ENCODE measurements around the gene ERP27.

ERP27 gene

GRCh38 chr12:14902465-14902864 lies 35.9 kb downstream of the ERP27 start:
- no peak for TF ChIP-seq CTCF (IDR thresholded peaks at IDR 0.05; ENCODE audit: borderline replicate concordance, insufficient read depth, low read depth, low read length)
- H3K4me3 ChIP-seq (ENCODE audit: low read depth, low read length) = no peak overlapping the region

GRCh38 chr12:14901228-14901562 lies 37.1 kb downstream of the ERP27 start:
- no peak for TF ChIP-seq CTCF (IDR thresholded peaks at IDR 0.05; ENCODE audit: borderline replicate concordance, insufficient read depth, low read depth, low read length)
- H3K4me3 ChIP-seq (ENCODE audit: low read depth, low read length) = no peak overlapping the region

GRCh38 chr12:14900521-14901227 lies 37.7 kb downstream of the ERP27 start:
- TF ChIP-seq CTCF (IDR thresholded peaks at IDR 0.05; ENCODE audit: borderline replicate concordance, insufficient read depth, low read depth, low read length) = no peak
- no peak overlapping the region for H3K4me3 ChIP-seq (ENCODE audit: low read depth, low read length)

GRCh38 chr12:14896521-14897169 lies 41.7 kb downstream of the ERP27 start:
- H3K4me3 ChIP-seq (ENCODE audit: low read depth, low read length) = no peak overlapping the region

DNA sequence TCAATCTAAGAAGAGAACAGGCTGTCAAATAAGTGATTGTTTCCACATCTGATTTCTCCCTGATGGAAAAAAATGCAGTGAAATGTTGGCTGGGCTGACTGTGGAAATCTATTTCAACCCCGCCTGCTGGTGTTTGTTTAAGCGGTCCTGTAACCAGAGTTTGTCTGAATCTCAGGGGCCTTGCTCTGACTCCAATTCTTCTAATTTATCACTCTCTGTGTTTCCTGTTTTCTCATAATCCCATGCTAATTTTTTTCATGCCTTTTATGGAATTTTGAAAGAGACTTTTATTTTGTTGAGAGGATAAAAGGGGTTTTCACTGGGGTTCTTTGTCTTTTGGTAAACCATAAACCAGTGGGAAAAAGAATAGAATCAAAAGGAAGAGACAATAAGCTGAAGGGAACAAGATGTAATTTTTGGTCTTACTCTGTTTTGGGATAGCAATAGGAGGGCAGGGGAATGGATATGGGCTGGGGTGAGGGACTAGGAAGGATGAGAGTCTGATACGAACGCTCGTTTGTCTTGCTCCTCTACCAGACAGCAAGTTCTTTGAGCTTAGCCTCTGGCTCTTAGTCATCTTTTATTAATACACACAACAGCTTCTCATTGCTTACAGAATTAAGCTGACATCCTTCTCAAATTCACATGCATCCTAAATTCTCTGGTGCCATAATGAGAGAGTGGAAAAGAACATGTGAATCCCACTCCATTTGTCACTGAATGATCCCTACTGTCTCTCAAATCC lies 44.7 kb downstream of the ERP27 start:
- H3K4me3 ChIP-seq (ENCODE audit: low read depth, low read length) = no peak overlapping the region
- TF ChIP-seq CTCF (IDR thresholded peaks at IDR 0.05; ENCODE audit: borderline replicate concordance, insufficient read depth, low read depth, low read length) = no peak

More at GRCh38 chr12:14896521-14897169, 41.7 kb downstream of the ERP27 start:
- no peak for TF ChIP-seq CTCF (IDR thresholded peaks at IDR 0.05; ENCODE audit: borderline replicate concordance, insufficient read depth, low read depth, low read length)

DNA sequence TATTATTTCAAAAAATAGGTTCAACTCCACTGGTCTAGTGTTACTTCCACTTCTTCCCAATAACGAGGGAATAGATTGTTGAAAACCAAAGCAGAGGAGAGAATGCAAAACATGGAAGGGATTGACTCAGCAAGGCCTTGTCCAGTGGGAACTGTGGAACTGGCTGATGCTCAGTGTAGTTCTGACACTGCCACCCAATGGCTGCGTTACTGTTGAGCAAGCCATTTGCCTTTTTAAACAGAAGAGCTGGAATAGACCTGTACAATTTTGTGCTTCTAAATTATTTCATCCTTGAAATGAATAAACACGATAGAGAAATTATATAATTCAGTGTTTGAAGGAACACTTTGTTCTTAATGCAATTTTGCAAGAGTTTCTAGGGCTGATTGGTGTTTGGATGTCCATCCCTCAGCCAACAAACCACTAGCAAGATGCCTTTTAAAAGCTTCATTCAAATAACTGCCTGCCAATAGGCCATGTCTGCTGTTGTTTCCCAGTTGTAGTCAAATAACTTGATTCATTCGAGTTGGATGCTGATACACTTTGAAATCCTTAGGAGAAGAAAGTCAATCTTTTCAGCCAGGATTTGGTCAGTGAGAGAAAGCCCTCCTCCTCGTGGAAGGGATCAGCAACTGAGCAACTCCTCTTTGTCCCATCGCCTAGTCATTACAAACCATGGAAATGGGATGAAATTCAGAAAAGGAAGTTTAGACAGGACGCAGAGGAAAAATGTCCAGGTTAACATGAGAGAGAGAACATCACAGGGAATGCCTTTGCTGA lies 45.4 kb downstream of the ERP27 start:
- no peak for TF ChIP-seq CTCF (IDR thresholded peaks at IDR 0.05; ENCODE audit: borderline replicate concordance, insufficient read depth, low read depth, low read length)
- H3K4me3 ChIP-seq (ENCODE audit: low read depth, low read length) = no peak overlapping the region

Data from GM12875 (cell line).